Measurements from ENCODE around the gene RGS5.

- no peak for TF ChIP-seq CTCF (IDR thresholded peaks at IDR 0.05)
- TF ChIP-seq POLR2A (IDR thresholded peaks at IDR 0.05), result no peak
These were observed 2.8 kb upstream of the RGS5 start for GRCh38 chr1:163205513-163205912.

Data from suprapubic skin (tissue), 3 donors.